GM23248 (cell line): ENCODE results near the gene CFH.

ENCODE experiments used
- EZH2 ChIP-seq: fragments of 200-600 bp; sonication (generic); IDR thresholded peaks from 2 replicates; pipeline ENCODE4 v1.6.1; 2018; ENCODE audit warnings: antibody characterized with exemption, mild to moderate bottlenecking; ENCODE audit not compliant: insufficient read depth, poor library complexity, severe bottlenecking
- EZH2phosphoT487 ChIP-seq: fragments of 200-600 bp; sonication (generic); IDR thresholded peaks from 2 replicates; pipeline ENCODE4 v1.6.1; 2018; ENCODE audit warnings: antibody characterized with exemption, moderate library complexity, mild to moderate bottlenecking, low read depth; ENCODE audit not compliant: insufficient read depth

DNA sequence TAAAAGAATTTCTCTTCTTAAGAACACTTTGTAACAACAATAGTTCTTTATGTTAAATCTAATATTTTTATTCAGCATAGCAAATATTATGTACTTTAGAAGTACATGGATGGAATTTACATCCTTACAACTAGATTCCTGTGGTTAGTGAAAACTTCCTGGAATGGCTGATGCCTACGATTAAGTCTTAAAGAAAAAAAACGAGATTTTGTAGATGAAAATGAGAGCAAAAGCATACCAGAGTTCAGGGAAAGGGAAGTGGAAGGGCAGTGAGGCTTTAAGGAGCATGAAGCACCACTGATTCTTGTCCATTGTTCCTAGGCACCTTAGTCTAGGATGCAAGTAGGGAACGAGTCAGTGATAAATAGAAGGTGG, 26.7 kb downstream of the CFH start:
- no peak for TF ChIP-seq EZH2
- TF ChIP-seq EZH2phosphoT487 = no peak
